HK-2 (cell line): ENCODE results near the gene IL22RA2.
"Not testable (repeated sequence)": the region's sequence is repeated elsewhere in the genome, so short reads cannot be mapped to it uniquely, and the experiment has no call there.

Experiments used
- DNase-seq: peaks from one replicate; pipeline ENCODE4 v3.0.0-alpha.2; 2018; ENCODE audit not compliant: unreplicated experiment

The IL22RA2 gene, protein sequence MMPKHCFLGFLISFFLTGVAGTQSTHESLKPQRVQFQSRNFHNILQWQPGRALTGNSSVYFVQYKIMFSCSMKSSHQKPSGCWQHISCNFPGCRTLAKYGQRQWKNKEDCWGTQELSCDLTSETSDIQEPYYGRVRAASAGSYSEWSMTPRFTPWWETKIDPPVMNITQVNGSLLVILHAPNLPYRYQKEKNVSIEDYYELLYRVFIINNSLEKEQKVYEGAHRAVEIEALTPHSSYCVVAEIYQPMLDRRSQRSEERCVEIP

DNA sequence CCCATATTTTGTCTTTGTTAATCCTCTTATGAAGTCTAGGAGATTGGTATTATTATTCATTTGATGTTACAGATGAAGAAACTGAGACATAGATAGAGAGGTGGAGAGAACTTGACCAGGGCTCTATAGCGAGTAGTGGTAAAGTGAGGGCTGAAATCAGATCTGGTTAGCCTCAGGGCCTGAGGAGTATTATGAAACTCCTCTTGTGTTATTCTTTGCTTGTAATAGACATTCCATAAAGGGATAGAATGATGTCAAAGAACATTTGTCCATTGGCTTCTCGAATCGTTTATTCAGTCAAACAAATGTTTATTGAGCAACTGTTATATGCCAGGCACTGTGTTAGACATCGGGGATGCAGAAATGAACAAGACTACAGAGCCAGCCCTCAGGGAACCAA, at the start of gene IL22RA2:
Gene IL22RA2 (minus strand): TSS at position 144 of the 400 bp plus-strand sequence. CDS start 11,895 bp downstream, outside the sequence.
- no peak for DNase-seq

DNA sequence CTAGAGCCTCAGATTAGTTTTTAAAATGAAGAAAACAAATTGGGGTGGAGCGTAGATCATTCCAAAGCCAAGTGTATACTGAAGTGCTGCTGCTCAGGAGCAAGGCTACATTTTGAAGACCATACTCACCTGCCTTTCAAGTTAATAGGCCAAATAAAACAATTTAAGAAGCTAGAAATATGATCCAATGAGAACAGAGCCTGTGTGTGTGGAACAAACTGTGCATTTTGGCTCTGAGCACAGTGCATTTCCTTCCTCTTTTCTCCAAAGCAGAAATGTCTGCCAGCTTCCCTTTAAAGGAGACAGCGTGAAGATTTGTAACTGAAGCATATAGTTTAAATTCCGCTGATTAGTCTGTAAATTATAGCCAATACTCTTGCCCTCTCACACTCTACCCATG, 48.9 kb upstream of the IL22RA2 start:
- DNase-seq, result no peak

DNA sequence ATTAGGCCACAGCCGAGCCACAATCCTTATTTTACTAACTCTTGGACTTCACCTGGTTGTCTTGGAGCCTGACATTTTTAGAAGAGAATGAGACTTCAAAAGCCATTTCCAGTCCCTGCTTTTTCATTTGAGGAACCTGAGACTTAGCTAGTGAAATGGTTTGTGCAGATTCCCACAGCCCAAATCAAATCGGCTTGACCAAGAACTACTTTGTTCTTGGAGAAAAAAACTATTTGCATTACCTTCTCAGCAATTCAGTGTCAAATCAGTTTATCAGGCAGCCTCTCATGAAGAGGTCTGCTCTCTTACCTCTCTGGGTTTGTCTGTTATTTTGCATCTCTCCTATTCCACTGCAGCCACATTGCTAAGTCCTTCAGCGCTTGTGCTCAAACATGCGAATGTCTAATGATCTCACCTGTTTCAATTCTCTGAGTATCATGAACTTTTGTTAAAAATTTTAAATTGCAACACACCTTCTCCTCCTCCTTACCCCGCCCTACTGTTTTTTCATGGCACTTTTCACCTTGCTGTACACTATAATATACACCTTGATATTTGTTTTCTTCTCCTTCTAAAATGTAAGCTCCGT, 46.3 kb upstream of the IL22RA2 start:
- DNase-seq, result no peak

DNA sequence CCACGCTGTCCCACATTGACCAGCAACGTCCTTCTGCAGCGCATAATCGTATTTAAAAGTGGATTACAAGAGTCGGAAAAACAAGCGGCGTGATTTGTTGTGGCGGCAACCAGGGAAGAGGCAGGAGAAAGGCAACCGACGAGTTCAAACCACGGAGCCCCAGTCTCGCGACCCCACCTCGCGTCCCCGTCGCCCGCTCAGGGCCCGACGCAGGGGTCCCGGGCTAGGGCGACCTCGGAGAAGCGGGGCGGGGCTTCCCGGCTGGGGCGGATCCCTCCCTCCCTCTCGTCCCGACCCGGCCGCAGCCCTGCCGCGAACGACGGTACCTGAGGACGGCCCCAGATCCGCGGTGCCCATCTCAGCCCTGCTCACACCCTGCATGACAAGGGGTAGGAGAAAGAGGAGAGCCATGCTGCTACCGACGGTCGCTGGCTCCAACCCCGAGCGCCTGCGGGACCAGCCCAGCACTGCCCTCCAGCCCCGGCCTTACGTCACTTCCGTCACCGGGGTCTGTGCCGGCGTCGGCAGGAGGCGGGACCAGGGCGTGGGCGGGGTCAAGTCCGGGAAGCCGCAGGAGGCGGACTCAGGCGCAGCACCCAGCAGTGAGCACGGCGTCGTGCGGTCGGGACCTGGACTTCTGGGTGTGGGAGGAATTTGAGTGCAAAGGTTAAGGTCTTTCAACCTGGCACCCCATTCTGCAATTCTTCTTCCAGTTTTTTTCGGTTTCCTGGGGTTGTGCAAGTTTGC, 45.6 kb upstream of the IL22RA2 start, which contains the start of gene IFNGR1:
Gene IFNGR1 (minus strand): TSS at position 469 of the 747 bp plus-strand sequence. CDS start 58 bp downstream, at position 411.
- peak; percentile 94 for DNase-seq

DNA sequence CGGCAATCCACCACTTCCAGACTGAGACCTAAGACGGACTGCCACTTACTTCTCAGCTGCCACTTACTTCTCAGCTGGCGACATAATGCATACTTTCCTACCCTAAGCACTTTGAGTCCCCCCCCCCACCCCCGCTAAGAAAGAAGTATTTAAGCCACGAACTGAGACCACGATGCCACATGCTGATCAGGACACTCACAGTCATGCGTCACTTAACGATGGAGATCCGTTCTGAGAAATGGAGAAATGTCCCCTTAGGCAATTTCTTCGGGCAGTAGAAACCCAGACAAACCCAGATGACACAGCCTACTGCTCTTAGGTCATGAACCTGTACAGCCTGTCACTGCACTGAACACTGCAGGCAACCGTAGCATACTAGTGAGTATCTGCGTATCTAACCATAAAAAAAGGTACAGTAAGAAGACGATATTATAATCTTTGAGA, 45.1 kb upstream of the IL22RA2 start:
- peak; percentile 16 for DNase-seq

DNA sequence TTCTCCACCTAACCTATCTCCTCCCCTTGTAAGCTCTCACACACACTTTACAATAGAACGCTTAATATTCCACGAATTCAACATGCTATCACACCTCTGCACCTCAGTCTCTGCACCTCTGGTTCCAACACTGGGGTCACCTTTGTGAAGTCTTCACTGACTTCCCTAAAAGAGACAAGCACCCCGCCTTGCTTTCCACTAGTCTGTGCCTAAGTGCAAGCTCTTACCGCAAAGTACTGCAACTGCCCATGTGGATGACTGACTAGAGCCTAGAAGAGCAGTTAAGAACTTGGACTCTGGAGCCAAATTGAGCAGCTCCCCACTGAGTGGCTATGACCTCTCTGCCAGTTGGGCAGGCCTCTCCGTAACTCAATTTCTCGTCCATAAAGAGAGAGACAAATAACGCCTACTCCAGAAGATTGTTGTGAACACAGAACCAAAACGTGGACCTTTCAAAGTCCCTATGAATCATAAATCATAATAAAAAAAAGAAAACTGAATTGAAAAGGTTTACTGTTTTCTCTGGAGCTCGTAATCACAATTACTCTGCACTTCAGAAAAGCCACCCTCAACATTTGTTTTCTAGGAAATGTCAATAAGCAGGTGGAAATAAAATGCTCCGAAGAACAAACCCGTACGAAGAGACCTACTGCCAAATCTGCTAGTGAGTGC, 44.5 kb upstream of the IL22RA2 start:
- DNase-seq, result no peak

DNA sequence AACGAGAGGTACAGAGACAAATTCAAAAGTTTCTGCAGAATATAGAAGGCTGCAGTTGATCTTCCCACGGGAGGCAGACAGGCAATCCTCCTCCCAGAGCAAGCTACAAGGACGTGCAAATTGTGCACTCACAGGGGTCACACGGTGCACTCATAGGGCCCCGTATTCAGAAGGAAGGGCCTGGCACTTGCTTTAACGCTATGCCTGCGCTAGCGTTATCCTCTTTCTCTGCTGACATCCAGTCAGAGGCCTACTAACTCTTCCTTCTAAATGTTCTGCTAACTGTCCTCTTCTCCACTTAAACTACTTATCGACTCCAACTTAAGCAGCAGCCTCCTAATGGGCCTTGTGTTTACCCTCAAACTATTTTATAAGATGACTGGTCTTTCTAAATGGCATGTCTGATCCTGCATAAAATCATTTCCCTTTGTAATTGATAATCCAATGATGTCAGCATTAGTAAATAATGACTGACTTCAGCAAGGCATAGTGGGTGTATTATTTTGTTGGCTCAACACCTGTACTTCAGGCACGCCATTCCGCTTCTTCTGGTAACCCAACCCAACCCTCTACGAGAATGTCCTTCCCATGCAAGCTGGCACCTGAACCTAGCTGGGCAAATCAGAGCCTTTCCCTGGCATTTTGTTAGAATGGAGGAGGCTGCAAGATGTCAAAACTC, 43.6 kb upstream of the IL22RA2 start:
- no peak for DNase-seq

DNA sequence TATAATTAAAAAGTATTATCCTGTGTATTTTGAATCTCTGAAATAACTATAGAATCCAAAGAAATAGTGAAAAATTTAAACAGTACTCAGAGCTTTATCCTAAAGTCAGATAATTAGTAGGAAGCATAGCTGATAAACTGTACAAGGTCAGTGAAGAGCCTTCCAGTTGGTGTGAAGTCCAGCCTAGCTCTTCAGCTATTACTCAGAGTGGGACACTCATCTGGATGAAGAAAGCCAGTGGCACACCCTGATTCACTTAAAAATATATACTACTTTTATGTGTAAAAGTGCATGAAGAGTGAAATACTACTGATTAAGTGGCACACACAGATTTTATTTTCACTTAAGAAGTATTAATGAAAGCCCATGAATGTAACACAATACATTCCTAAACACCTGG, 42.7 kb upstream of the IL22RA2 start:
- DNase-seq, result no peak

DNA sequence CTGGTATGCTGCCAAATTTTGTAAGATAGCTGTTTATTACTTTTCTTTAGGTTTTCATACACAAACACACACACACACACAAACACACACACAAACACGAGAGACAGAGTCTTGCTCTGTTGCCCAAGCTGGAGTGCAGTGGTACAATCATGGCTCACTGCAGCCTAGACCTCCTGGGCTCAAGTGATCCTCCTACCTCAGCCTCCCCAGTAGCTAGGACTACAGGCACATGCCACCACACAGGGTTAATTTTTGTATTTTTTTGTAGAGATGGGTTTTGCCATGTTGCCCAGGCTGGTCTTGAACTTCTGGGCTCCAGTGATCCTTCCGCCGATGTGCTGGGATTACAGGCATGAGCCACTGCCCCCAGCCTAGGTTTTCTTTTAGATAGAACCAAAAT, 42.2 kb upstream of the IL22RA2 start:
- not testable (repeated sequence) for DNase-seq

DNA sequence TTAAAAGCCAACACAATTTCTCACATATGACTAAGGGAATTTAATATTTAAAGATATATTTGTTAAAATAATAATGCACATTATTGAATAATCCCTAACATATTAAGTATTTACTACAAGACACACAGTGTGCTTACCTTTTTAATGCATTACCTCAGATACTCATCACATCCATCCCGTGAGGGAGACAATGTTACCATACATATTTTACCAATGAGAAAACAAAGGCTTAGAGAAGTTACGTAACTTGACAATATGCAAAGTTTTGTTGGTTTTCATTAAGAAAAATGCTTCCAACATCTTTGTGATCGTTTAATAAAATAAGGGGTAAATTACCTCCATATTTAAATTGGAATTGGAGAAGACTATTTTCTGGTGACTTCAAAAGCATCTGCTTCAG, 41.5 kb upstream of the IL22RA2 start:
- no peak for DNase-seq

DNA sequence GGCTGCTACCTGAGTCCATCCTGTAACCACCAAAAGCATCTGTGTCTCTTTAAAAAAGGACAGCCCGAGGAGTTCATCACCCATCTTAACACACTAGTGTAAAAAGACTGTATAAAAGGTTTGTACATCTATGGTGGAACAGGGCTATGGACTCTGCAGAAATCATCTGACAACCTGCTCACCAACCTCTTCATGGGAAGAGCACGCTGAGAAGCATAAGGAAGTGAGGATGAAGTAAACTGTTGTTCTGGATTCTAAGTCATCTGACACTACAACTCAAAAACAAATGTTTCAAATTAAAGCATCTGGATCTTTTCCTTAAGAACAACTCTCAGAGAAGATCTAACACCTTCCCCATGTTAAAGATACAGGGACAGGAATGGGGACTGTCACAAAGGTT, 40.4 kb upstream of the IL22RA2 start:
- no peak for DNase-seq

DNA sequence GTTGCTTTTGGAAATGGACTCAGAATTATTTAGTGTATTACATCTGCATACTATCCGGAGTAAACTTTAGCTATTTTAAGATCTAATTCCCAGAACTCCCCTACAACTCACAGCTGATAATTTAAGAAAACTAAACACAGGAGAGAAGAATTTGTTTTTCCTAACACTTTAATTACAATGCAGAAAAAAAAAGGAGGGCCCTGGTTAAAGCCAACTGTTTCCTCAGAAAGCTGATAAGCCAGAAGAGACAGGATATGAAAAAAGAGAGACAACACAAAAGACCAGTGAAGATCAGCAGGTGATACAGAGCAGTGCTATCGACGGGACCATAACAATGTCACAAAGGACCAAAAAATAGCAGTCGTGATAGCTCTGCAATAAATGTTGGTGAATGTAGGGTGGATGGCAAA, 39.9 kb upstream of the IL22RA2 start:
- no peak for DNase-seq

DNA sequence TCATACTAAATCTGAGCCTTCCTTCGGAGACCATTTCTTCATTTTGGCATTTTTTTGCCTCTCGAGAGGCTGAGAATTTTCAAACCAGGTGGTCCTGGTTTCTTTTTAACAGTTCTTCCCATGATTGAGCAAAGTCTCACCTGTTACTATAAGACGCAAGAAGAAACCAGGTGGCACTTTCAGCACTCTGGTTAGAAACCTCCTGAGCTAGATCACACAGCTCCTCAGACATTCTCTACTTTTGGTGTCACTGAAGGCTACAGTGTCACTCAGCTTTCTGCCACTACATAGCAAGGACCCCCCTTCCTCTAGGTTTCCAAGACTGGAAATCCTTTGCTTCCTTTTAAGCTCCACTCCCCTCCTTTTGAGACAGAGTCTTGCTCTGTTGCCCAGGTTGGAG, 38.5 kb upstream of the IL22RA2 start:
- no peak for DNase-seq

DNA sequence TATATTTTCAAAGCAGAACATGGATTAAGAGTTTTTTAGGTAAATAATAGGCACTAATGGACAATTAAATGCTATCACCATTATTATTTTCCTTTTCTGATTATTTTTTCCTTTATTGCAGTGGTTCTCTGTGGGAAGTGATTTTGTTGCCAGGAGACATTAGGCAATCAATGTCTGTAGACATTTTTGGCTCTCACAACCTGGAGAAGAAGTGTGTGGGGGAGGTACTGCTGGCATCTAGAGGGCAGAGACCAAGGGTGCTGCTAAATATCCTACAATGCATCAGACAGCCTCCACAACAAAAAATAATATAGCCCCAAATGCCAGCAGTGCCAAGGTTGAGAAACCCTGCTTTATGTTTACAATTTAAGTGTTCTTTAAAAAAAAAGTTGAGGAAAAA, 37.5 kb upstream of the IL22RA2 start:
- no peak for DNase-seq

DNA sequence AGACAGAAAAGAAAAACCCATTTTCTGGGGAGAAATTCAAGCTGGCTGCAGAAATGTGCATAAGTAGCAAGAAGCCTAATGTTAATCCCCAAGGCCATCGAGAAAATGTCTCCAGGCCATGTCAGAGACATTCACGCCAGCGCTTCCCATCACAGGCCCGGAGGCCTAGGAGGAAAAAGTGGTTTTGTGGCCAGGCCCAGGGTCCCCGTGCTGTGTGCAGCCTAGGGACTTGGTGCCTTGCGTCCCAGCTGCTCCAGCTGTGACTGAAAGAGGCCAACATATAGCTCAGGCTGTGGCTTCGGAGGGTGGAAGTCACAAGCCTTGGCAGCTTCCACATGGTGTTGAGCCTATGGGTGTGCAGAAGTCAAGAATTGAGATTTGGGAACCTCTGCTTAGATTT, 34.8 kb upstream of the IL22RA2 start:
- DNase-seq, result no peak

DNA sequence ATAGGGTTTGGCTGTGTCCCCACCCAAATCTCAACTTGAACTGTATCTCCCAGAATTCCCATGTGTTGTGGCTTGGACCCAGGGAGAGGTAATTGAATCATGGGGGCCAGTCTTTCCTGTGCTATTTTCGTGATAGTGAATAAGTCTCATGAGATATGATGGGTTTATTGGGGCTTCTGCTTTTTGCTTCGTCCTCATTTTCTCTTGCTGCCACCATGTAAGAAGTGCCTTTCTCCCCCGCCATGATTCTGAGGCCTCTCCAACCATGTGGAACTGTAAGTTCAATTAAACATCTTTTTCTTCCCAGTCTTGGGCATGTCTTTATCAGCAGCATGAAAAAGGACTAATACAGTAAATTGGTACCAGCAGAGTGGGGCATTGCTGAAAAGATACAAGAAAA, 34.0 kb upstream of the IL22RA2 start:
- not testable (repeated sequence) for DNase-seq

DNA sequence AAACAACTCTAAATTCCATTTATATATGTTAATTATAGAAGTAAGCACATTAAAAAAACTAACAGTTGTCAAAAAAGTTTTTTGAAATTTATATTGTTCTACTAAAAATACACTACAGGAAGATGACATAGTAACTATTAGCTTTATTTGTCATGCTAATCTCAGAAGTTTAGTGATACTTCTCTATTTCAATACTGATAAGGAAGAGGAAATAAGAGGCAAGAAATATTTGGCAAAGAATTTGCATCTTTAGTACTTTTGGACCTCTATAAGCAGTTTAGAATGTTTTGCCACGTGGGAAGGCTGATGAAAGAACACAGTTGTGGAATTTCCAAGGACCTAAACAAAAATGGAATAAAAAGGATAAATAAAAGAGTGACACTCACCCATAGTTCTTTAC, 33.1 kb upstream of the IL22RA2 start:
- DNase-seq, result no peak

DNA sequence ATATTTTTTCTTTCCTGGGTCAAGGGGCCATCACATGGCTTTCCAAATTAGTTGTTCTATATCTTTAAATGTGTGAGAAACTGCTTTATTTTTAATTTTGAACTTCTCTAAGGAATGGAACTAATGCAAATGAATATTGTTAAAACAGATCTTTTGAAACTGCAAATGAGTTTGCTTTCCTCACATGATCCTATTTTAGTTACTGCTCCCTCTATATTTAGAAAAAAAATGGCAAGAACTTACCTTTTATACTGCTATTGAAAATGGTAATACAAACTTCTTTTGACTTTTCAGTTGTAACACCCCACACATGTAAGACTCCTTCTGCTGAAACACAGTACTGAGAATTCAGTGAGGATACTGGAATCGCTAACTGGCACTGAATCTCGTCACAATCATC, 29.8 kb upstream of the IL22RA2 start:
- no peak for DNase-seq

DNA sequence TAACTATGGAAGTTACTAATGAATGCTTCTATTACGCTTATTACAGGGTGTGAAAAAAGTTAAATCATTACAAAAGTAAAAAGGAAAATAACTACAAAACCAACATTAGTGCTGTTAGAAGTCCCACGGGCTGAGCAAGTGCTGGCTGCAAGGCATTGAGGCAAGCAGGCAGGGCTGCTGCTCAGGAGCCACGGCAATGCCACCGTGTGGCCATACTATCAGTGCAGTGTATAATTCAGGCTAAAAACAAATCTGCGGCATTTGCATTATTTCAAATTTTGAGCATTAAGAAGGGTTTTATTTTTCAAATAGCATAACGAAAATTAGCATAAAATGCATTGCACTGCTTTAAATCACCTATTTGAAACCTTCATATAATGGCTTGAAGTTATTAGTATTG, 28.6 kb upstream of the IL22RA2 start:
- no peak for DNase-seq

DNA sequence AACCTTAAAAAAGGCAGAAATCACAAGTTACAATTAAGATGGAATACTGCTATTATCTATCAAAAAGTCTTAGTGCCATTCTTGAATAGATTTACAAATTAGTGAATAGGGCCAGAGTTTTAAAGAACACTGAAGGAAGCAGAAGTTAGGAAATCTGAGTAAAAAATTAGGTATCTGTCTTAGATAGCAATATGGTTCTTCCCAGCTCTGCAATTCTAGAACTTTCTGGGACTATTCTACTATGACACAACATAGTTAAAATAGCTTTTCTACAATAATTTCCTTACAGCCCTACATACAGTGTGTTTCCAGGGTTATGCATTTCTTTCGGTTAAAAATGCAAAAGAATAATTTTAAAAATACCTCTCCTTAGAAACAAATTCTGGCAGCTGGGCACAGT, 27.6 kb upstream of the IL22RA2 start:
- no peak for DNase-seq

DNA sequence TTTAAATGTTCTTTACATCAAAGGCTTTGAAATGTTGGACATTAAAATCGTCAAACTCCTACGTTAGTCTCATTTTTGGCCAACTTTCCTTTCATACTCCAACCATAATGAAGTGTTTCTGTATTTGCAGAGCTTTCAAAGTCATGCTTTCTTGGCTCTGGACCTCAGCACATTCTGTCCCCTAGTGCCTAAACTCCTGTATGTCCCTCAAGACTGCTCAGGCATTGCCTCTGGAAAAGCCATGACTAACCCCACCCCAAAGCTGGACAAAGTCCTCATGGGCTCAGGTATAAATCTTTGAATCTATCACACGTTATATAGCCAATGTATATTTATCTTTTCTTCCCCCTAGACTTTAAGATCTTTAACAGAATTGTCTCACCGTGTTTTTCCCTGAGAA, 26.8 kb upstream of the IL22RA2 start:
- DNase-seq, result no peak
